NCI-H748 (cell line): ENCODE results near the gene NCKAP5.
"Not testable (repeated sequence)": the region's sequence is repeated elsewhere in the genome, so short reads cannot be mapped to it uniquely, and the experiment has no call there.

Source experiments
- DNase-seq: peaks from one replicate; lab custom pipeline; 2025; ENCODE audit not compliant: unreplicated experiment; lab: John Stamatoyannopoulos, UW

Gene NCKAP5

DNA sequence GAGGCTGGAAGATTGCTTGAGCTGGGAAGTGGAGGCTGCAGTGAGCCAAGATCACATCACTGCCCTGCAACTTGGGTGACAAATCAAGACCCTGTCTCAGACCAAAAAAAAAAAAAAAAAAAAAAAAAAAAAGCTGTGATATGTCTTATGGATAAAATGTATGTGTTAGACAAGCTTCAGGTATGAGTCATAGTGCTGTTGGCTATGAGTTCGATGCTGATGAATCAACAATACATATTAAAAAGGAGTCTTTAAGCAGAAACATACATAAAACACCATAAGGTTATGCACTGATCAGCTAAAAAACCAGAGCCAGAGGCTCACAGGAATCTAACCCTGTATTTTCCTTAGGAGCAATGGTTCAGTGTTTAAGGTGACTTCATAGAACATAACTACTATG, 332.3 kb downstream of the NCKAP5 start:
- no peak for DNase-seq

DNA sequence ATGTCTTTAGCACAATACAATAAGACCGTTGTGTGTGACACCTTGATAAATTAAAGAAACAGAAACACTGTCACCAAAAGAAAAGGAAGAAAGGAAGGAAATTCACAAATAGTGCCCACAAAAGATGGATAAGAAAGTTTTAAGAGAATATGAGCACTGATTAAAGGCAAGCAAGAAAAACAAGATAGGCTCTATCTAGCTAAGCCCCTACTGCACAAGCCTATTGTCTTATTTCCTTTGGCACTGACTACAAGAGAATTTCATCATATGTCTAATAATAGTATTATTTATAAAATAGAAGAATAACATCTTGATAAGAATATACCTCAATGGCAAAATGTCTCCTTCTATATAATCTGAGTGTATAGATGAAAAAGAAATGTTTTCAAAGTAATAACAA, 335.7 kb downstream of the NCKAP5 start:
- no peak for DNase-seq

DNA sequence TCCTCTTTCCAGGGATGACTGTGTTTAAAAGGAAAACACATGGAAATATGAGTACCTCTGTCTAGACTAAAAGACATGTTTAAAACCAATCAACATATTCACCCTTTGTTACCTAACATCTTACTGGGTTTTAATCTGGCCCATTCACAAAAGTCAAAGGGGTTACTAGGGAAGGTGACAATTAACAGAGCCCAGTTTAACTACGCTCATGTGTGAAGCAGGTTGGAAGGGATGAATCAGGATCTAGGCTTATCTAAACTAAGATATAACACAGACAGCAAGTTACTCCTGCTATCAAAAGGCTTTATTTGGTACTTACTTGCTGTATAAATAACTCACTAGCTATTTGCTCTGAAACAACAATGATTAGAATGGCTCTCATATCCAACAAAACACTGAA, 337.0 kb downstream of the NCKAP5 start:
- no peak for DNase-seq

DNA sequence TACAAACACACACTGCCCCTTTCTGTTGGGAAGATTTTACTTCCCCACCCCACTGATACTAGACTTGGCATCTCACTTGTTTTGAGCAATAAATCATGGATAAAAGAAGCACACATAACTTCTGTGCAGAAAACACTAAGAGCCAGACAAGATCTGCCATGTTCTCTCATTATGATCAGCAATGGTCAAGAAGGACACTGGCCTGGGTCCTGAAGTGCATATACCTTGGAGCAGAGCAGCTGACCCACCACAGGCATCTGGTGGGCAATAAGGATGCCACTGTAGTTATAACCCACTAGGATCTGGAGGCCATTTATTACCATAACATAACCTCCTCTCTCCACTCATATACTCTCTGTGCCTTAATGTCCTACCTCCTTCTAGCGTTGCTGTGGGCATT, 338.3 kb downstream of the NCKAP5 start:
- no peak for DNase-seq

DNA sequence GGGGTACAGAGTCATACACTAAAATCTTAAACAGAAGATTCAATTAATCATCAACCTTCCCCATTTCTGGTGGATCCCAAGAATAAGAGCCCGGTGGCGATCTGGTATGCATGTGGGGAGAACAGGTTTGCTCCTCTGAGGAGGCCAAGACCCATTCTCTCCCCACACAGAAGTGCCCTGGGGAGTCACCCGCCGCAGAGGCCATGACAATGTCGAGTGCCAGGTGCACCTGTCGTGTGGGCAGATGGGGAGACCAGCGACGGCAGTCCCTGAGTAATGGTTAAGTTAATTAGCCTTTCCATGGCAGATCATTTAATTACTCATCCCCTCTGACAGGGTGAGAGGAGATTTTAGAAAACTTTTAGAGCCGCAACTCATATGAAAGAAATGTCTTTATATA, 345.0 kb downstream of the NCKAP5 start:
- DNase-seq: peak; percentile 74

DNA sequence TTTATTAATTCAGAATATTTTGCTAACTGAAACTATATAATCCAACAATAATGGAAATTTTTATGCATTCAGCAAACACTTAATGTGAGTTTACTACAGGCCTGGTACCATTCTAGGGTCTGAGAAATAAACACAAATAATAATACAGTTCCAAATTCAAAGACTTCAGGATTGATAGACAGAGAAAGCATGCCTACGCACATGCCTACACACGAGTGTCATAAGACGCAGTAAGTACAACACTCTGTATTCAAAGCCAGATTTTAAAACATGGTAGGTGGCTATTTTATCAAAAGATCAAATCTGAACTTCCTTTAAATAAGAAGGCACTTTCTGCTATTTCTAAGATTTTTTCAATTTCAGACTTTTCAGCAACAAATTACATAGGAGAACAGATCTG, 346.9 kb downstream of the NCKAP5 start:
- no peak for DNase-seq

DNA sequence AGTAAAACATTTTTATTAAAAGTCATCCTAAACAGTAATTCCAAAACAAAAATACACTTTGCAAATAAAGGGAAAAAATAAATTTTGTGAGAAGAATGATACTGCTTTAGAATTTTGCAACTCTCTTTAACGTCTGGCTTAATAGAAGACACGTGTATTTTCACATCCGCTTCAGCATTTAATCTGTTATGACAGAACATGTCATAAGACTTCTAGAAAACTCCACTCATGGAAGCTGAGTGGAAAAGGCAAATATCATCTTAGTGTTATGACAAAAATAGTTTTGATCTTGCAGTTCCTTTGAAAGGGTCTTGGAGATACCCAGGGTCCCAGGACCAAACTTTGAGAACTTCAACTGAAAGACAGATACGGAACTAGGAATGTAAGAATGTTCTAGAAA, 350.1 kb downstream of the NCKAP5 start:
- no peak for DNase-seq

DNA sequence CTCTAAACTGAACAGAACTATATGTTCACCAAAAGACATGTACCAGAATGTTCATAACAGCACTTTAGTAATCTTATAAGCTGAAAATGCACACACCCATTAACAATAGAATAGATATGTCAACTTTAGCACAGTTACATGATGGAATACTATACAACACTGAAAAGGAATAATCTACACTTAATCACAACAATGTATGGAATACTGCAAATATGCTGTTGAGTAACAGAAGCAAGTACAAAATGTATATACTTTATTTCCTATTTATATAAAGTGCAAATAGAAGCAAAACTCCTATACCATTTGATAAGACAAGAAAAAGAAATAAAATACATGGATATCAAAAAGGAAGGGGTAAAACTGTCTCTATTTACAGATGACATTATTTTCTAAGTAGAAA, 352.8 kb downstream of the NCKAP5 start:
- DNase-seq: no peak

DNA sequence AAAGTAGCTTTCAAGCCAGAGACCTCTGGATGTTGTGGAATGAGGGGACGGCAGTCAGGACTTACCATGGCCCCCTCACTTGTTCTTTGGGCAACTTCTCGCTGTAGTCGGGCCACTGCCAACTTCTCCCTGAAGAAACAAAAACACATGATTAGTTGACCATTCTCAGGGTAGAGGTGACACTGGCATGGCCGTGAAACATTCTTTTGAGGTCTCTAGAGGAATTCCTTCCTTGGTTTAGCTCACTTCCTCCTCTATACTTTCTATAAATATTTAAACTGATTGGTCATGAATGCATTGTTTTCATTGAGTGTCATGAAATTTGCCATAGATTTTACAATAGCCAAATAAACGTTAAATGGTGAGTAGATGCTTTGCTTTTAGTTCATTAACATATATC, 354.6 kb downstream of the NCKAP5 start:
- DNase-seq: no peak

DNA sequence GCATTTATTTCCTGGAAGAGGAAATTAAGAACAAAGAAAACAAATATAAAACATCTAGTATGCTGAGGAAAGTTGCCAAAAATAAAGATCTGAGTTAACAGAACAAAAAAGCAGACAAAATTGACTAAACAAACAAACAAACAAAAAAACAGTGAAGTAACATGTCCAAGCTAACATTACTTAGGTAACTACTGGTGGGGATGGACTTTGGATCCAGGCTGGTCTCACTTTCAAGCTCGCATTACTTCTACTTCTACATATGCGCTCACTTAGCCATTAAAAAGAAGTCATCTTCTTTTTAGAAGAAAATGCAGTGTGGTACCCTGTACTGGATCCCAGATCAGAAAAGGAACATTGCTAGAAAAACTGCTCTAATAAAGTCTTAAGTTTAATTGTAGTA, 358.9 kb downstream of the NCKAP5 start:
- no peak for DNase-seq

DNA sequence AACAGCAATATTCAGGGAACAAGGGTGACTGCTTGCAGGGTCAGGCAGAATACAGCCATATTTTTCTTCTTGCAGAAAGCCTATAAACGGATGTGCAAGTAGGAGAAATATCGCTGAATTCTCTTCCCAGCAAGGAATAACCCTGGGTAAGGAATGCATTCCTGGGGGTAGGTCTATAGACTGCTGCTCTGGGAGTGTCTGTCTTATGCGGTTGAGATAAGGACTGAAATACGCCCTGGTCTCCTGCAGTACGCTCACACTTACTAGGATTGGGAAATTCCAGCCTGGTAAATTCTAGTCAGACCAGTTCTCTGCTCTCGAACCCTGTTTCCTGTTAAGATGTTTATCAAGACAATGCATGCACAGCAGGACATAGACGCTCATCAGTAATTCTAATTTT, 361.6 kb downstream of the NCKAP5 start:
- not testable (repeated sequence) for DNase-seq

DNA sequence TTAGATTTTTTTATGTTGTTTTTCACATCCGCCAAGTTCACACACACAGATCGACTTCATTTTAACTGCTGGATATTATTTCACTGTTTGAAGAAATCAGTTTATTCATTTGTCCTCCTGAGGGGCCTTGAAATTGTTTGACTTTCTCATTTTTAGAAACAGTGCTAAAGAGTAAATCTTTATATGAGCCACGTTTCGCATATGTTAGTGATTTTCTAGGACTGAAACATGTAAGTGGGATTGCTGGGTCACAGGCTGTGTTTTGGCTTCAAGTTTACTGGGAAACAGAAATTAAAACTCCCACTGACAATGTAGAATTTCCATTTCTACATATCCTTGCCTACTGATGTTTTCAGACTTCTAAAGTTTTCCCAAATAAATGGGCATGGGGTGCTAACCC, 363.8 kb downstream of the NCKAP5 start:
- DNase-seq: no peak

DNA sequence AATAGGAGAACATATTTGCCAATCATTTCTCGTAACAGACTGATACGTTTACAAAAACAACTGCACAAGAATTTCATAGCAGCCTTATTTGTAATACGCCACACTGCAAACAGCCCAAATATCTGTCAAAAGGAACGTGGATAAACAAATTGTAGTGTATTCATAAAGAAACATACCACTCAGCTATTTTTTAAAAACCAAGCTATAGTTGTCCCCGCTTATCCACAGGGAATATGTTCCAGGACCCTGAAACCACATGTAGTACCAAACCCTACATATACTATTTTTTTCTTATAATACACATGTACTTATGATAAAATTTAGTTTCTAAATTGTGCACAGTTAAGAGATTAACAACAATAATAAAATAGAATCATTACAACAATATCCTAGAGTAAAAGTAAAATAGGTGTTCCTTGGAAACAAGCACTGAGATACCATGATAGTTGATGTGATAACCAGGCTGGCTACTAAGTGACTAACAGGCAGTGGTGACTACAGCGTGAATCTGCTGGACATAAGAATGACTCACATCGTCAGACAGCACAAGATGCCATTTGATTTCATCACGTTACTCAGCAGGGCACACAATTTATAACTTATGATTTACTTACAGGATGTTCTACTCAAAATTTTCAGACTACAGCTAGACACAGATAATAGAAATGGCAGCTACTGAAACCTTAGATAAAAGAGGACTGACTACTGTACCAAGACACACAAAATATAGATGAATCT, 367.4 kb downstream of the NCKAP5 start:
- no peak for DNase-seq

DNA sequence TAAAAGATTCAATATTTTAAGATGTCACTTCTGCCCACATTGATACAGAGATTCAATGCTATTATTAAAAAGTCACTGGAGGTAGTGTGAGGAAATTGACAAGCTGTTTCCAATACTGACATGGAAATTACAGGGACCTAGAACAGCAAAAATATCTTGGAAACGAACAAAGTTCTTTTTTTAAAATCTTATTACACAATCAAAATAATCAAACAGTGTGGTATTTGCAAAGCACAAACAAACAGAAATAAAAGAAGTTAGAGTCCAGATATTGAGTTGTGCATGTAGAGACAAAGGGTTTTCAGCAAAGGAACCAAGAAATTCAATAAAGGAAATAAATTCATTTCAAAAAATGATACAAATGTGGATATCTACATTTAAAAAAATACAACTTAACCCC, 369.6 kb downstream of the NCKAP5 start:
- no peak for DNase-seq

DNA sequence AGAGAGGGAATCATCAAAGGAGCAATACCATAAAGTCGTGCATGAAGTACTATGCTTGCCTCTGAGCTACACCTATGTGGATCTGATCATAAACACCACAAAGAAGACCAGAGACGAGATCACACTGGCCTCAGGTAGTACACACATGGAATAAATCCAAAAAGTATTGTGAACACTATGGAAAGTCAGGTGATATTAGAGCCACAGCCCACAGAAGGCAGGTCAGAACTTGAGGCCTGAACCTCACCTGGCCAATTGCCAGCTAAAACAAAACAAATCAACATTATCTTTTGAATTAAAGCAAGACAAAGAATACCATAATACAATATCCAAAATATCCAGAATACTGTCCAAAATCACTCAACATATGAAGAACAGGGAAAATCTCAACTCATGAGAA, 371.1 kb downstream of the NCKAP5 start:
- peak; percentile 52 for DNase-seq

DNA sequence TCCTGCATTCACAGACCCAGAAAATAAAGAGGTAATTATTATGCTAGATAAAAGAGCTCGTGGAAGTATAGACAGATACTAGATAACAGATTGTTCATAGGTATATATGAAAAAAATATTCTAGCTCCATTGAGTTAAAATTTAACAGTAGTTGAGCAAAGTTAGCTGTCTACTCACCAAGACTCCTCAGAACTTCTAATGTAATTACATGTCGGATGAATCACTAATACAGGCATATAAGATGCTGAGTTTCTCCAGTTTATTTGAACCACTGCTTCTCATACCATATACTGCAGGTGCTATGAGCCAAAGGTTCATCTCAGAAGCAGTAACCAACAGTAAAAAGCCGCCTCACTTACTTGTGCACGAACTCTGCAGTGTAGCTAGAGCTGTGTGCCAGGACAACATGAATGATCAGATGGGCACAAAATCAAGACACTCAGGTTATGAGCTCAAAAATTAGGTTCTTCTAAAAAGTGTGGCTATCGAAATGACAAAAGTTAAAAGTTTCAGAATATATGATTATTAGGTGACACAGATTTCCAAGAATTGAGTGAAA, 373.4 kb downstream of the NCKAP5 start:
- no peak for DNase-seq

DNA sequence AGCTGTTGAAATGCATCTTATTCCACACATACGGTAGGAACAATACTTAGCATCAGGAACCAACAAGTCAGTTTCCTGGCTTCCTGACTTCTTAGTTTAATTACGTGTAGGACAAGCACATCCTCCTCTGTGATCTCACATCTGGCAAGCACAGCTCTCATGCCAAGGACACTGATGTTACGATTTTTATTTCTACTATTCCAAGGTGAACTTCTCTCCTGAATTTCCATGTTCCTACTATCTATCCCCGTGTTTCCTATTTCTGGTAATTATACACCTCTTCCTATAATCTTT, 374.0 kb downstream of the NCKAP5 start:
- DNase-seq: no peak

DNA sequence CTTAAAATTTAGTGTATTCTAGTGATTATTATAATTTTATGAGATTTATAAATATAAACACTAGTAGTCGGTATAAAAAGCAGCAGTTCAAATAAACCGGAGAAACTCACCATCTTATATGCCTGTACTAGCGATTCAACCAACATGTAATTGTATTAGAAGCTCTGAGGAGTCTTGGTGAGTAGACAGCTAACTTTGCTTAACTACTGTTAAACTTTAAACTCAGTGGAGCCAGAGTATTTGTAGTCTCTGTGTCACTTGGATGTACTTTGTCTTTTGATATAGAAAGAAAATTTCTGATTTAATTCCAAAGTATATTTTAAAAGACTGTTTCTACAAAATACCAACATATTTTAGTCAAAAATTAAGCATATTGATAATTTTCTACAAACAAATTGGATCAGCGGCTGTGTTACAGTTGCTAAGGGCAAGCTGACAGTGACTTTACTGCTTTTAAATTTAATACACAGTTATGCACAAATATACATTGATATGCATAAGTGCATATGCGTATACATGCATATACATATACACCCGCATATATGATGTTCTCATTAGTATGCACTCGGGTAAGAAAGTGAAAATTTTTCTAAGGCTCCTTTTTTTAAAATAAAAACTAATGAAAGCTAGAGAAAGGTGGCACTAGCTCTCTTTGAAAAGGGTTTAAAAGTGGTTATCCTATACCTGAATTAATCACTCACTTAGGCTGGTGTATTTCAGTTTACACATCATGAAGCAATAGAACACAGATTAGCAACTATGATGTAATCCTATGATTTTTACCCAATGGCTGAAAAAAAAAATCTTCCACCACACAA, 374.5 kb downstream of the NCKAP5 start:
- DNase-seq: no peak

DNA sequence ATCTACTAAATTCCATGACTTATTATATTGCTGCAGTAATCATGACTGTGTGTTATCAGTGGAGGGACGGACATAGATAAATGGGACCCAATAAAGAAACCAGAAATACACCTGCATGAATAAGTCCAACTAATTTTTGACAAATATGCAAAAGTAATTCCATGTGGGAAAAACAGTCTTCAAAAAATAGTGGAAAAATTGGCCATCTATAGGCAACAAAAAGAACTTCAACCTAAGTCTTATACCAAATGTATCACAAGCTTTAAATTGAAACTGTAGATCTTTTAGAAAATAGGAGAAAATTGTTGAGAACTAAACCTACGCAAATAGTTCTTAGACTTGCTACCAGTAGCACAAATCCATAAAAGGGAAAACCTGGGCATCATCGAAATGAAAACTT, 376.2 kb downstream of the NCKAP5 start:
- DNase-seq: no peak

DNA sequence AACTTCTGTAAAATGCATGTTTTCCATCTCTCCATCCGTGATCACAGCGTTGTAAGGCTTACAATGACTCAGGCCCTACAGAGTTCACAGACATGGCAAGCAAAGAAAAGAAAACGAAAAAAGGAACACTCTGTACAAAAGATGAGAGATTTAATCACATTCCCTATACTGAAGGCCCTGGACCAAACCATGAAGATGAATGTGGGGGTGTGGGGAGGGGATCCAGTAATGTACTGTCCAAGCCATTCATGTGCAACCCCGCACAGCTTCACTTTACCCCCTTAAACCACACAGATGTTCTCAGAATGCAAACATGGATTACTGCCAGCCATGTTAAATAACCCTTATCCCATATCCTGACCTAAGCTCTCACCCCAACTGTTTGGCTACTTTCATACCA, 391.1 kb downstream of the NCKAP5 start:
- no peak for DNase-seq

DNA sequence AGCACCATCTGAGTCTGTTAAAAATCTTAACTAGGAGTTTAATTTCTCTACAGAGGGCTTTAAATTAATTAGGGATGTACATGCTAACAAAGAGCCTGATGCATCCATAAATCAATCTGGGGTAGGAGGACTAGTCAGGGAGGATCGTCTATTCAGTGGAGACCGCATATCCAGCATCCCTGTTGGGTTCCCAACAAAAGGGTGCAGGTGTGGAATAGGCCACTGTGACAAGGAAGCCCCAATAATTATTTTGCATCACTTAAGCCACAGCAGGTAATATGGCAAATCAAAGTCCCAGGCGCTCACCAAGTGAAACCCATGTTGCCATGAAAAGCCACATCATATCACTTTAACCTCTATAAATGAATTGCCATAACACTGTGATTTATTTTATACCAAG, 392.3 kb downstream of the NCKAP5 start:
- DNase-seq: no peak

DNA sequence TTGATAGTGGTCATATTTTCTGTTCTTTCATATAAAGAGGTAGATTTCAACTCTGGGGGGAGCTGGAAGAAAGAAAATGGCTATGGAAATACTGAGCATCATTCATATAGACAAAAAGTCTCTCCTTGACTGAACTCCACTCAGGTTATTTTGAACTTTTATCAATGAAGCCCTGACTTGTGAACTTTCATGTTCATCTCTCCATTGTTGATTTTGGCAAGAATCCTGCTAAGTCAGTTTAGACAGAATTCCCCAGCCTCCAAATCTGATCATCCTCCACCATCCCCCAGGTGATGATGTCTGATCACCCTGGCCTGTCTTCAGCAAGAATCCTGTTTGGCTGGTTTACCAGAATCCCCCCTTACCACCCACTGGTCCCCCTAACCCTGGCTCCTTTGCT, 395.0 kb downstream of the NCKAP5 start:
- no peak for DNase-seq
